NCI-H146 treated with DMSO at 0.1 percent for 48 hours (cell line): ENCODE results near the gene ST6GALNAC1.

Source experiments
- DNase-seq: peaks from one replicate; lab custom pipeline; 2025; ENCODE audit not compliant: unreplicated experiment; lab: John Stamatoyannopoulos, UW

The ST6GALNAC1 gene

DNA sequence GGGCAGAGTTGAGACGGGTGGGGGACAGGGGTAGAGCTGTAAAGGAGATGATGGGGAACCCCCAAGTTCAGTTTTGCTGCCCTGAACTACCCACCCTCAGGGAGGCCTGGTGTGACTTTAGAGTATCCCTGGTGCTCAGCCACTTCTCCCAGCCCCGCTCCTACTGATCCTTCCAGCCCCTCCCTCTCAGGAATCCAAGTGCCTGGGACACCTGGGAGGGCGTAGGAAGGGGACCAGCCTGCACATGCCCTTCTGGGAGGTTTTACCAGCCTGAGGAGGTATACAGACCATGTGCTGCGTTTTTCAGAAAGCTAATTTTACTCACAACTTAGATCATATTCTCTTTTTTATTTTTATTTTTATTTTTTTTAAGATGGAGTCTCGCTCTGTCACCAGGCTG is 62.0 kb downstream of the ST6GALNAC1 start:
- DNase-seq = no peak

GRCh38 chr17:76579281-76579680 is 64.3 kb downstream of the ST6GALNAC1 start:
- DNase-seq = no peak

DNA sequence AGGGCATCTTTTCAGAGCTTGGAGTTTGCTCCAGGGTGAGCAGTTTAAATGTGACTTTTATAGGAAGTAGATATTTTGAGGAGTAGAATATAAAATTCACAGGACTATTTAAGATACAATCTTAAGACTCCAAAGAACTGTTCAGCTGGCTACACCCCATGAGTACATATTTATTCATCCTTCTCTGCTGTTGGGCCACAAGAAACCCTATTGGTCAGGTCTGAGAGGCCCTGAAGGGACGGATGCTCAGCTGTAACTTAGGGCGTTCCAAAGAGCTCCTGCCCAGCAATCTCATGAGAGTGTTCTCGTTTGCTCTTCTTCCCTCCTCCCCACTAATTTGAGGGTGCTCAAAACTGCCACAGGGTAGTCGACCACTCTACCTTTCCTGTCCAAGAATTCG is 65.2 kb downstream of the ST6GALNAC1 start:
- DNase-seq = no peak

- no peak for DNase-seq
Measured at GRCh38 chr17:76577876-76578275, 65.7 kb downstream of the ST6GALNAC1 start.

- DNase-seq = no peak
Measured at GRCh38 chr17:76576189-76576588, 67.4 kb downstream of the ST6GALNAC1 start.

DNA sequence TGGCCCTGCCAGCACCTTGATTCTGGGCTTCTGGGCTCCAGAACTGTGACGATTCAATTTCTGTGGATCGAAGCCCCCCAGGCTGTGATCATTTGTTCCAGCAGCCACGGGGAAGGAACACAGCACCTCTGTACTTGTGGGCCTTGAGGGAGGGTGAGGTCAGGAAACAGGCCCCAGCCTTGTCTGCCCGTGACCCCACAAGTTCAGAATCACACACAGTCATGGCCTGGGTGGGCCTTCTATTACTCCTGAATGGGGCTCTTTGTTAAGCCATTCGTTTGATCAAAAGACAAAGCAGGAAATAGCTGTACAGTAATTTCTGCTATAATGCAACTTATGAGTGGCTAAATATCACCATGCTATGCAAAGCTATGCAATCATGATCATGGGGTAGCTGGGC is 68.0 kb downstream of the ST6GALNAC1 start:
- DNase-seq = no peak
